ENCODE measurements around the gene RFX2. TPM values are rescaled to one million over a fixed set of nuclear protein-coding genes. Genes with fewer than 3 reads are reported as not detected.
A peak's percentile ranks its signal among the peaks of the same experiment; 100 is the strongest.

RFX2 gene
- total and polyA plus RNA-seq, 10 of the 15 experiments (the other 5 are each of a cell fraction or from before 2014, with no cell fraction given): 3.2 to 9.8 (median 4.7) TPM

- Histone ChIP-seq H3K9me3 (replicated peaks; ENCODE audit: control insufficient read depth, insufficient read depth, low read length) (no peaks in the 10 kb centered on the region), H4K20me1 (ENCODE audit: control insufficient read depth, insufficient read depth) (no peaks in the 10 kb centered on the region), H2AFZ (ENCODE audit: control insufficient read depth, low read depth, low read length) (no peak overlapping the region), H3K4me2 (ENCODE audit: control insufficient read depth, insufficient read depth) (no peak overlapping the region), H3K4me1 (ENCODE audit: control insufficient read depth, insufficient read depth, low read length) (no peaks in the 10 kb centered on the region), H3K27ac (ENCODE audit: control insufficient read depth, insufficient read depth) (no peak overlapping the region), H3K27me3 (replicated peaks in 1 of 2; ENCODE audit: control insufficient read depth in 2 of 2, insufficient read depth in 2 of 2, low read length in 1 of 2) (no peaks in the 10 kb centered on the region), H3K4me3 (no peak overlapping the region), H3K36me3 (ENCODE audit: control insufficient read depth in 2 of 2, insufficient read depth in 2 of 2, low read length in 1 of 2) (no peaks in the 10 kb centered on the region), H3K79me2 (ENCODE audit: control insufficient read depth, insufficient read depth, low read length) (no peaks in the 10 kb centered on the region), H3K9ac (ENCODE audit: control insufficient read depth, insufficient read depth, low read length) (no peak overlapping the region)
- RAD21 ChIA-PET (ENCODE audit: unreplicated experiment): interaction anchor here (0.8 to 2.4 kb wide), 10 partner anchors 10 to 219 kb away, joined by 3 to 21 read pairs (median 8); partner anchors contain the start of gene RANBP3
- no TSS peak for BruUV-seq (replicated peaks)
- 60% methylated on average over 21 of the region's 21 CpGs for WGBS (ENCODE audit: insufficient coverage, insufficient replicate concordance, low lambda C conversion rate, missing lambda C conversion rate)
- CTCF ChIA-PET: interaction anchor here (0.7 to 5.2 kb wide), 25 partner anchors 10 to 334 kb away, joined by 3 to 63 read pairs (median 7); partner anchors contain the start of genes NRTN, RANBP3 and RPL36
- intact Hi-C loops (cut with micrococcal nuclease; ENCODE audit: unreplicated experiment): loop anchor here (2.0 to 10.0 kb wide), 2 partner anchors 36 to 218 kb away; partner anchors contain the start of gene NRTN
- no peak for FAIRE-seq
- DNase-seq (ENCODE audit: low read depth, low spot score): no peak
- in situ Hi-C loops (cut with MboI): loop anchor here (5.0 kb wide), 1 partner anchor 216 kb away; the partner anchor contains the start of gene NRTN
- POLR2A ChIA-PET: no interaction called here
- ATAC-seq: peak; percentile 40
- SMC1A ChIA-PET (ENCODE audit: uncharacterized antibody, unreplicated experiment): interaction anchor here (0.7 to 2.6 kb wide), 10 partner anchors 10 to 1681 kb away, joined by 3 to 26 read pairs (median 8); partner anchors contain the start of genes NDUFA11 and VMAC
- no peak for TF ChIP-seq FOXM1 (IDR thresholded peaks at IDR 0.05; ENCODE audit: low read depth, low read length)
- peak in 1 of 2 experiments; percentile 24; a peak in 1 of 4 replicates for TF ChIP-seq BHLHE40 (IDR thresholded peaks at IDR 0.05; ENCODE audit: borderline replicate concordance in 1 of 2, low read depth in 2 of 2, low read length in 1 of 2)
These were observed 87.1 kb downstream of the RFX2 start for GRCh38 chr19:6023085-6023682.

- SMC1A ChIA-PET (ENCODE audit: uncharacterized antibody, unreplicated experiment): interaction anchor here (1.4 to 2.6 kb wide), 8 partner anchors 11 to 219 kb away, joined by 3 to 26 read pairs (median 8); partner anchors contain the start of genes NDUFA11 and VMAC
- intact Hi-C loops (cut with micrococcal nuclease; ENCODE audit: unreplicated experiment): loop anchor here (2.0 to 10.0 kb wide), 2 partner anchors 36 to 218 kb away; partner anchors contain the start of gene NRTN
These were observed 87.7 kb downstream of the RFX2 start for GRCh38 chr19:6022570-6023064.

More at GRCh38 chr19:6022570-6023064, 87.7 kb downstream of the RFX2 start:
- no peak overlapping the region for H3K4me2 ChIP-seq (ENCODE audit: control insufficient read depth, insufficient read depth)
- 45% methylated on average over 16 of the region's 16 CpGs for WGBS (ENCODE audit: insufficient coverage, insufficient replicate concordance, low lambda C conversion rate, missing lambda C conversion rate)
- BruUV-seq (replicated peaks): no TSS peak
- DNase-seq (ENCODE audit: low read depth, low spot score) (no peak), FAIRE-seq (no peak), ATAC-seq (peak; percentile 37)
- TF ChIP-seq FOS (IDR thresholded peaks at IDR 0.05; ENCODE audit: borderline replicate concordance, extremely low read depth, insufficient read length) (no peak), FOXM1 (IDR thresholded peaks at IDR 0.05; ENCODE audit: low read depth, low read length) (no peak), RELA (IDR thresholded peaks at IDR 0.05; ENCODE audit: borderline replicate concordance, partially characterized antibody) (peak; percentile 1)
- H4K20me1 ChIP-seq (ENCODE audit: control insufficient read depth, insufficient read depth): no peaks in the 10 kb centered on the region
- H3K27me3 ChIP-seq (replicated peaks in 1 of 2; ENCODE audit: control insufficient read depth in 2 of 2, insufficient read depth in 2 of 2, low read length in 1 of 2): no peaks in the 10 kb centered on the region
- no peak overlapping the region for H3K4me3 ChIP-seq
- ChIA-PET POLR2A (interaction anchor here (1.0 kb wide), 1 partner anchor 35 kb away, joined by 3 read pairs; no protein-coding TSS in a partner anchor), CTCF (interaction anchor here (0.7 to 5.2 kb wide), 28 partner anchors 10 to 333 kb away, joined by 3 to 63 read pairs (median 6); partner anchors contain the start of genes NDUFA11, NRTN, RANBP3 and RPL36), RAD21 (ENCODE audit: unreplicated experiment) (interaction anchor here (0.8 to 2.4 kb wide), 10 partner anchors 9 to 219 kb away, joined by 3 to 21 read pairs (median 8); partner anchors contain the start of gene RANBP3)
- no peak overlapping the region for H3K27ac ChIP-seq (ENCODE audit: control insufficient read depth, insufficient read depth)
- no peaks in the 10 kb centered on the region for H3K9me3 ChIP-seq (replicated peaks; ENCODE audit: control insufficient read depth, insufficient read depth, low read length)
- H3K9ac ChIP-seq (ENCODE audit: control insufficient read depth, insufficient read depth, low read length): no peak overlapping the region
- no peaks in the 10 kb centered on the region for H3K4me1 ChIP-seq (ENCODE audit: control insufficient read depth, insufficient read depth, low read length)
- no peaks in the 10 kb centered on the region for H3K36me3 ChIP-seq (ENCODE audit: control insufficient read depth in 2 of 2, insufficient read depth in 2 of 2, low read length in 1 of 2)
- no peaks in the 10 kb centered on the region for H3K79me2 ChIP-seq (ENCODE audit: control insufficient read depth, insufficient read depth, low read length)
- in situ Hi-C loops (cut with MboI): loop anchor here (5.0 kb wide), 1 partner anchor 215 kb away; the partner anchor contains the start of gene NRTN
- no peak overlapping the region for H2AFZ ChIP-seq (ENCODE audit: control insufficient read depth, low read depth, low read length)
